Suppressor macrophage treated with lipopolysaccharide for 1 hour (primary cell): Measurements from ENCODE around the gene MXI1.
"Not testable (repeated sequence)": the region's sequence is repeated elsewhere in the genome, so short reads cannot be mapped to it uniquely, and the experiment has no call there.

Experiments
- DNase-seq, 3 donors: peaks; one replicate each; pipeline ENCODE4 v3.0.0-alpha.2; 2020 to 2022

The MXI1 gene

GRCh38 chr10:110181911-110182310 is 25.5 kb upstream of the MXI1 start:
- DNase-seq = no peak

- DNase-seq = no peak
These were observed 23.0 kb upstream of the MXI1 start for GRCh38 chr10:110184398-110184797.

GRCh38 chr10:110185646-110186182 is 21.7 kb upstream of the MXI1 start:
- DNase-seq = not testable (repeated sequence)

GRCh38 chr10:110190170-110190569 is 17.2 kb upstream of the MXI1 start:
- no peak for DNase-seq

GRCh38 chr10:110192552-110192951 is 14.9 kb upstream of the MXI1 start:
- peak; percentile 70 to 82 (median 73) for DNase-seq

- peak in 2 of 3 donors; percentile 59 to 63 for DNase-seq
These were observed 6.9 kb upstream of the MXI1 start for GRCh38 chr10:110200503-110200902.

GRCh38 chr10:110201046-110201445 is 6.4 kb upstream of the MXI1 start:
- not testable (repeated sequence) for DNase-seq

- no peak for DNase-seq
These were observed 3.6 kb upstream of the MXI1 start for GRCh38 chr10:110203500-110204455.

GRCh38 chr10:110205051-110205675 is 2.2 kb upstream of the MXI1 start:
- DNase-seq = no peak

- peak; percentile 54 to 67 (median 66) for DNase-seq
These were observed 604 bp downstream of the MXI1 start for GRCh38 chr10:110207805-110208613.

GRCh38 chr10:110208614-110209453 is 1.4 kb downstream of the MXI1 start:
- DNase-seq = peak; percentile 54 to 73 (median 71)

- peak in 2 of 3 donors; percentile 28 to 50 for DNase-seq
These were observed 2.1 kb downstream of the MXI1 start for GRCh38 chr10:110209454-110209925.

- DNase-seq = peak; percentile 39 to 71 (median 48)
These were observed 2.7 kb downstream of the MXI1 start for GRCh38 chr10:110209926-110210673.

GRCh38 chr10:110210674-110211464 is 3.5 kb downstream of the MXI1 start:
- DNase-seq = peak; percentile 97 to 98 (median 97)

GRCh38 chr10:110211465-110211843 is 4.0 kb downstream of the MXI1 start:
- DNase-seq = peak in 1 of 3 donors; percentile 49

GRCh38 chr10:110212119-110213006 is 5.0 kb downstream of the MXI1 start:
- DNase-seq = peak; percentile 58 to 63 (median 63)

GRCh38 chr10:110214371-110214826 is 7.0 kb downstream of the MXI1 start:
- no peak for DNase-seq

GRCh38 chr10:110215286-110216170 is 8.1 kb downstream of the MXI1 start:
- no peak for DNase-seq
